GM21529 (cell line): ENCODE measurements around the gene PANX2.

Experiments used
- ATAC-seq: cut with Tn5 transposase; IDR thresholded peaks from one replicate; pipeline ENCODE4 v1.9.1; 2021; ENCODE audit not compliant: unreplicated experiment

Gene PANX2

GRCh38 chr22:50169181-50169759 lies 1.3 kb upstream of the PANX2 start:
- no peak for ATAC-seq

DNA sequence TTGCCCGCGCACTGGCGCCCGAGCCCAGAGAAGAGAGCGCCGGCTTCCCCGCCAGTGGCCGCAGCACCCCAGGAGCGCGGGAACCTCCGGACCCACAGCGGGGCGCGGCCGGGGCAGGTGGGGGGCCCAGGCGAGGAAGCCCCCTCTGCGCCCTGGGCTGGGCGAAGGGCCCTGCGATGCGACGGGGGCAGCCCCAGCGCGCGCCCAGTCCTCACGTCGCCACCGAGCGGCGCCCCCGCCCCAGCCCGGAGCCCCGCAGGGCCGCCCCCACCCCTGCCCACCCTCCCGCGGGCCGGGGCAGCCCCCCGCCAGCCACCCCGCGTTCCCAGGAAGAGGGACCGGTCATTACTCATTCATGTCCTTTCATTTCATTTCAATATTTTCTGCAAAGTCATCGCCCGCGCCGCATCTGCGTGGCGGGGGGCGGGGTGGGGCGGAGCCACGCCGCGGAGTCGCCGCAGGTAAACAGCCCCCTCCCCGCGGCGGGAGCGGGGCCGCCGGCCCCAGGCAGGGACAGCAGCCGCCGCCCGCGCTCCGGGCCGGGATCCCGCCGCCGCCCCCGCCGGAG lies 673 bp upstream of the PANX2 start:
- no peak for ATAC-seq

GRCh38 chr22:50171319-50171964 lies 911 bp downstream of the PANX2 start:
- no peak for ATAC-seq

DNA sequence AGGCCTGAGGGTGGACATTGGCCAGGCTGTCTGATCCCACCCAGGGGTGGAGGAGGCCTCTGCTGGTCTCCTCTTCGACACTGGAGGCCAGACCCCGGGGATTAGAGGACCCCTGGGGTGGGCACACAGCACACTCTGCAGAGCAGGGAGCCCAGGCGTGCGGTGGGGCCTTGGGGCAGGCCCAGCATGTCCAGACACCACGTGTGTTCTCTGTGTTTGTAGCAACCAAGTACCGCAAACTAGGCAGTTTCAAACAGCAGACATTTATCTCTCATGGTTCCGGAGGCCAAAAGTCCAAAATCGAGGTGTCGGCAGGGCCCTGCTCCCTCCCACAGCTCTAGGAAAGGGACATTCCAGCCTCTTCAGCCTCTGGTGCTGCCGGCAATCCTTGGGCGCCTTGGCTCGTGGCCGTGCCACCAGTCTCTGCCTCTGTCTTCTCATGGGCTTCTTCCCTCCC lies 1.5 kb downstream of the PANX2 start:
- ATAC-seq = no peak

- no peak for ATAC-seq
Observed at GRCh38 chr22:50173311-50173982, 2.9 kb downstream of the PANX2 start.

DNA sequence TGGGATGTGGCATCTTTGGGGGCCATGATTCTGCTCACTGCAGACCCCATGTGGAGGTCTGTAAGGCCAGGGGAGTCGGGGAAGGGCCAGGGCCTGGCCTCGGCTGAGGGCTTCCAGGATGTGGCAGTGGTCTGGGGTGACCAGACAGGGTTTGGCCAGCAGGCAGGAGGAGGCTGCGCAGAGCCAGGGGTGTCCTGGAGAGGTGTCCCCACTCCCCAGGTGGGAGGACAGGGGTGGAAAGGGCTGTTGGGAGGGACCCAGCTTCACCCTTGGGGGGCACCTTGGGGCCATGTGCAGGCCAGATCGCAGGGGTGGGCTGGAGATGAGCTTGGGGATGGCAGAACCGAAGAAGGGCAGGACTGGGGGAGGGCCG lies 3.4 kb downstream of the PANX2 start:
- ATAC-seq = no peak

GRCh38 chr22:50174382-50175190 lies 4.1 kb downstream of the PANX2 start:
- ATAC-seq = no peak

- no peak for ATAC-seq
Observed at GRCh38 chr22:50175191-50175461, 4.6 kb downstream of the PANX2 start.

DNA sequence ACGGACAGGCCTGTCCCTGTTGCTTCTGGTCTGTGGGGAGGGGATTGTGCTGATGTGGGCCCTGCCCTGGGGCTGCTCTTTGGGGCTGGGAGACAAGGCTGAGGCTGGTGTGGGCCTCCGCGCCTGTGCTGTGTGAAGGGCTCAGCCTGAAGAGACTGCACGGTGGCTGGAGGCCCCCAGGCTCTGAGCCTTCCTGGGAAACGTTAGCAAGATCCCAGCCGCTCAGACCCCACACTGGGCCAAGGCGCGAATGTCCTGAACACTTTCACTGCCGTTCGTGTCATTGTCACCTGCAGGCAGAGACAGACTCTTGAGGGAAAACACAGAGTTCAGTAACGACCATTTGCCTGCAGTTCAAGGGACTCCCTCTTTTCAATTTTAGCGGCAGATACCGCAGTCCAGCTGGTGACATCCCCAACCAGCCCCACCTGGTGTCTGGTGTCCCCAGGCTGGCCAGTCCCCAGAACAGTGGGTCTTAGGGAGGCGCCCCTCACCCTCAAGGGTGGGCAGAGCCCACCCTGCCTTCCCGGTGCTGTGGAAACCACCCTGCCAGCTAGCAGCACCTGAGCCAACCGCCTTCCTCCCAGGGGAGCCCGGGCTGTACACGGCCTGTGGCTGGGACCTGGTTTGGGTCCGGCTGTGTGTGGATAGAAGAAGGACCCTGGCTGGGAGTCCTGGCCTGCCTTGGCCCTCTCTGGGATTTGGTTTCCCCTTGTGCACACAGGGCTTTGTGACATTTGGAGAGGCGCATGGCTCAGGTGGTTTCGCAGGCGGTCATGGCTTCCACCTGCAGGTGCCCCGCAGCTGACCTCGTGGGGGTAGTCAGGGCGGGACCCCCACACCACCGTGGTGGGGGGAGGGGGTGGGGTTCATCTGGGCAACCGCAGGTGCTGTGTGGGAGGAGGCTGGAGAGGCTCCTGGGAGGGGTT lies 5.7 kb downstream of the PANX2 start:
- ATAC-seq = no peak

DNA sequence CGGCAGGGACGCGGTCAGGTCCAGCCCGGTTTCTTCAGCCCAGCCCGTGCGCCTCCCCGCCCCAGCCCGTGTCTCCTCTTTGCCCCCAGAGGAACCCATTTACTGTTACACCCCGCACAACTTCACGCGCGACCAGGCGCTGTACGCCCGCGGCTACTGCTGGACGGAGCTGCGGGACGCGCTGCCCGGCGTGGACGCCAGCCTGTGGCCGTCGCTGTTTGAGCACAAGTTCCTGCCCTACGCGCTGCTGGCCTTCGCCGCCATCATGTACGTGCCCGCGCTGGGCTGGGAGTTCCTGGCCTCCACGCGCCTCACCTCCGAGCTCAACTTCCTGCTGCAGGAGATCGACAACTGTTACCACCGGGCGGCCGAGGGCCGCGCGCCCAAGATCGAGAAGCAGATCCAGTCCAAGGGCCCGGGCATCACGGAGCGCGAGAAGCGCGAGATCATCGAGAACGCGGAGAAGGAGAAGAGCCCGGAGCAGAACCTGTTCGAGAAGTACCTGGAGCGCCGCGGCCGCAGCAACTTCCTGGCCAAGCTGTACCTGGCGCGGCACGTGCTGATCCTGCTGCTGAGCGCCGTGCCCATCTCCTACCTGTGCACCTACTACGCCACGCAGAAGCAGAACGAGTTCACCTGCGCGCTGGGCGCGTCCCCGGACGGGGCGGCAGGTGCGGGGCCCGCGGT lies 6.5 kb downstream of the PANX2 start:
- no peak for ATAC-seq

GRCh38 chr22:50177537-50178470 lies 7.3 kb downstream of the PANX2 start:
- ATAC-seq = no peak

DNA sequence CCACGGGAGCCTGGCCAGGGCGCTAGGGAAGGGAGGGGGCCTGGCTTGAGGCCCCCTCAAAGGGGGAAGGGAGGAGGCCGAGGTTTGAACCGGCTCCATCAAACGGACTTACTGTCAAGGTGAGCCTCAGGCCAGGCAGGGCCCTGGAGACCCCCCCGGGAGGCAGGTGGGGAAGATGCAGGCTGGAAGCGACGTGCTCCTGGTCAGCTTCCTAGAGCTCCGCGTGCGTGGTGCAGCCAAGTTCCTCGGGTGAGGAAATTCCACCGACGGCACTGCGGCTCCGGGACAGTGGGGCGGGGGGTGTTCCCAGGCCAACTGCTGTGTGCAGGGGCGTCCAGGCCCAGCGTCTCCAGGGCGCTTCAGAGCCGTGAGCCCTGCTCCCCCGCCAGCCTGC lies 7.9 kb downstream of the PANX2 start:
- no peak for ATAC-seq

- no peak for ATAC-seq
Observed at GRCh38 chr22:50178871-50179869, 8.6 kb downstream of the PANX2 start.

GRCh38 chr22:50179937-50180726 lies 9.6 kb downstream of the PANX2 start:
- ATAC-seq = no peak

DNA sequence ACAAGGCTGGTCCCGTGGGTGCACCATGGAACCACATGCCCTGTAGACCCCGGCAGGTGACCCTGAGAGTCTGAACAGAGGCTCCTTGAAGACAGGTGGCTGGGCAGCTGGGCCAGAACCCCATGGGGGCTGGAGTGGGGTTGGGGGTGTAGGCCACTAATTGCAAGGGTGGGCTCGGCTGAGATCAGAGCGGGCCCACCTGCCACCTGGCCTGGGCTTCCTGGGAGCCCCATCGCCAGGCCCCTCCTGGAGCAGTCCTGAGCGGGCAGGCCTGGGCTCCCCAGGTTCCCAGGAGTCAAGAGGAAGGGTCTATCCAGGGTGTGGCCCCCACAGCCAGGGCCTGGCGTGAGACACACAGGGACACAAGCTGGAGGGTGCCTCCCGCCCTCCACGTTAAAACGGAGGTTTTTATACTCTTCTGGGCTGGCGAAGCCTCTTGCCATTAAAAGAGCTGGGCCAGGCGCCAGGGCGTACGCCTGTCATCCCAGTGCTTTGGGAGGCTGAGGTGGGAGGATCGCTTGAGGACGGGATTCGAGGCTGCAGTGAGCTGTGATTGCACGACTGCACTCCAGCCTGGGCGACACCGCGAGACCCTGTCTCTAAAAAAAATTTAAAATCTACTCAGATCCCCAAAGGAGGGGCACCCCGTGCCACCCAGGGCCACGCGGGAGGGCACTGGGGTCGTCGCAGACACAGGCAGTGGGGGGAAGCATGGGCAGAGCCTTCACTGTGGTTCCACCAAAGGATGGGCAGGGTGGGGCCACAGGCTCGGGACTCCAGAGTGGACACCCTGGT lies 10.4 kb downstream of the PANX2 start:
- no peak for ATAC-seq
